ENCODE data around the gene CSK. TPM values are rescaled to one million over a fixed set of nuclear protein-coding genes. Genes with fewer than 3 reads are reported as not detected.

The CSK gene
- total and polyA plus RNA-seq, 4 donors, result 21.8 to 55.2 (median 32.3) TPM

GRCh38 chr15:74787251-74788041, 5.6 kb downstream of the CSK start:
- ATAC-seq (ENCODE audit: low FRiP score), result peak; percentile 32
- peaks cover 0 to 5% of the 10 kb centered on the region in 2 donors for H3K4me1 ChIP-seq (ENCODE audit: control insufficient read depth in 1 of 2, insufficient read depth in 2 of 2, low read length in 2 of 2)
- H3K4me3 ChIP-seq (ENCODE audit: low read length in 2 of 2), result no peak overlapping the region
- H3K36me3 ChIP-seq (ENCODE audit: control insufficient read depth in 1 of 2, insufficient read depth in 2 of 2, low read length in 1 of 2), result no peaks in the 10 kb centered on the region
- no peaks in the 10 kb centered on the region for H3K27me3 ChIP-seq (ENCODE audit: control insufficient read depth in 1 of 2, insufficient read depth in 2 of 2, low read length in 1 of 2)
- DNase-seq, result peak in 1 of 2 donors; percentile 90
- no peak overlapping the region for H3K27ac ChIP-seq (ENCODE audit: low read depth in 1 of 2, low read length in 2 of 2)
- intact Hi-C loops (cut with DNase I), result loop anchor here in 1 of 2 donors (5.0 kb wide), 1 partner anchor 55 kb away; the partner anchor contains the start of gene ULK3
- no peaks in the 10 kb centered on the region for H3K9me3 ChIP-seq (ENCODE audit: control insufficient read depth, low read length)
- WGBS, 2 donors, result 44 to 50% methylated on average over 13 of the region's 13 CpGs

- H3K27me3 ChIP-seq (ENCODE audit: control insufficient read depth in 1 of 2, insufficient read depth in 2 of 2, low read length in 1 of 2), result no peaks in the 10 kb centered on the region
- WGBS, 2 donors, result 55 to 56% methylated on average over 7 of the region's 7 CpGs
- intact Hi-C loops (cut with DNase I), result loop anchor here in 1 of 2 donors (5.0 kb wide), 1 partner anchor 54 kb away; the partner anchor contains the start of gene ULK3
- no peaks in the 10 kb centered on the region for H3K36me3 ChIP-seq (ENCODE audit: control insufficient read depth in 1 of 2, insufficient read depth in 2 of 2, low read length in 1 of 2)
- H3K27ac ChIP-seq (ENCODE audit: low read depth in 1 of 2, low read length in 2 of 2), result no peak overlapping the region
- ATAC-seq (ENCODE audit: low FRiP score), result no peak
- H3K9me3 ChIP-seq (ENCODE audit: control insufficient read depth, low read length), result no peaks in the 10 kb centered on the region
- DNase-seq, result no peak
- H3K4me3 ChIP-seq (ENCODE audit: low read length in 2 of 2), result no peak overlapping the region
- H3K4me1 ChIP-seq (ENCODE audit: control insufficient read depth in 1 of 2, insufficient read depth in 2 of 2, low read length in 2 of 2), result peaks cover 0 to 5% of the 10 kb centered on the region in 2 donors
These were observed 6.3 kb downstream of the CSK start for GRCh38 chr15:74788042-74788682.

GRCh38 chr15:74788683-74789151, 6.8 kb downstream of the CSK start:
- ATAC-seq (ENCODE audit: low FRiP score), result no peak
- Histone ChIP-seq H3K4me1 (ENCODE audit: control insufficient read depth in 1 of 2, insufficient read depth in 2 of 2, low read length in 2 of 2) (peaks cover 0 to 5% of the 10 kb centered on the region in 2 donors), H3K36me3 (ENCODE audit: control insufficient read depth in 1 of 2, insufficient read depth in 2 of 2, low read length in 1 of 2) (no peaks in the 10 kb centered on the region), H3K9me3 (ENCODE audit: control insufficient read depth, low read length) (no peaks in the 10 kb centered on the region), H3K27ac (ENCODE audit: low read depth in 1 of 2, low read length in 2 of 2) (no peak overlapping the region), H3K27me3 (ENCODE audit: control insufficient read depth in 1 of 2, insufficient read depth in 2 of 2, low read length in 1 of 2) (no peaks in the 10 kb centered on the region), H3K4me3 (ENCODE audit: low read length in 2 of 2) (no peak overlapping the region)
- 76% methylated on average over 9 of the region's 9 CpGs for WGBS, 2 donors
- DNase-seq, result no peak
- intact Hi-C loops (cut with DNase I), result loop anchor here in 1 of 2 donors (5.0 kb wide), 1 partner anchor 54 kb away; the partner anchor contains the start of gene ULK3

GRCh38 chr15:74789171-74789631, 7.3 kb downstream of the CSK start:
- no peak for ATAC-seq (ENCODE audit: low FRiP score)
- no peak overlapping the region for H3K27ac ChIP-seq (ENCODE audit: low read depth in 1 of 2, low read length in 2 of 2)
- no peaks in the 10 kb centered on the region for H3K9me3 ChIP-seq (ENCODE audit: control insufficient read depth, low read length)
- H3K36me3 ChIP-seq (ENCODE audit: control insufficient read depth in 1 of 2, insufficient read depth in 2 of 2, low read length in 1 of 2), result no peaks in the 10 kb centered on the region
- intact Hi-C loops (cut with DNase I), result loop anchor here in 1 of 2 donors (5.0 kb wide), 1 partner anchor 53 kb away; the partner anchor contains the start of gene ULK3
- no peak for DNase-seq
- peaks cover 0 to 5% of the 10 kb centered on the region in 2 donors for H3K4me1 ChIP-seq (ENCODE audit: control insufficient read depth in 1 of 2, insufficient read depth in 2 of 2, low read length in 2 of 2)
- 56 to 60% methylated on average over 14 of the region's 14 CpGs for WGBS, 2 donors
- H3K27me3 ChIP-seq (ENCODE audit: control insufficient read depth in 1 of 2, insufficient read depth in 2 of 2, low read length in 1 of 2), result no peaks in the 10 kb centered on the region
- no peak overlapping the region for H3K4me3 ChIP-seq (ENCODE audit: low read length in 2 of 2)

- DNase-seq, result no peak
- peak overlapping the region; percentile 23 to 25 for H3K27ac ChIP-seq (ENCODE audit: low read depth in 1 of 2, low read length in 2 of 2)
- no peak for ATAC-seq (ENCODE audit: low FRiP score)
- H3K27me3 ChIP-seq (ENCODE audit: control insufficient read depth in 1 of 2, insufficient read depth in 2 of 2, low read length in 1 of 2), result no peaks in the 10 kb centered on the region
- H3K36me3 ChIP-seq (ENCODE audit: control insufficient read depth in 1 of 2, insufficient read depth in 2 of 2, low read length in 1 of 2), result no peaks in the 10 kb centered on the region
- peaks cover 0 to 5% of the 10 kb centered on the region in 2 donors for H3K4me1 ChIP-seq (ENCODE audit: control insufficient read depth in 1 of 2, insufficient read depth in 2 of 2, low read length in 2 of 2)
- 28 to 29% methylated on average over 3 of the region's 3 CpGs for WGBS, 2 donors
- no peak overlapping the region for H3K4me3 ChIP-seq (ENCODE audit: low read length in 2 of 2)
- intact Hi-C loops (cut with DNase I), result loop anchor here in 1 of 2 donors (5.0 kb wide), 1 partner anchor 53 kb away; the partner anchor contains the start of gene ULK3
- no peaks in the 10 kb centered on the region for H3K9me3 ChIP-seq (ENCODE audit: control insufficient read depth, low read length)
These were observed 7.8 kb downstream of the CSK start for GRCh38 chr15:74789741-74790079.

GRCh38 chr15:74790080-74790916, 8.4 kb downstream of the CSK start:
- Histone ChIP-seq H3K27ac (ENCODE audit: low read depth in 1 of 2, low read length in 2 of 2) (peak overlapping the region; percentile 23 to 25), H3K27me3 (ENCODE audit: control insufficient read depth in 1 of 2, insufficient read depth in 2 of 2, low read length in 1 of 2) (no peaks in the 10 kb centered on the region), H3K4me1 (ENCODE audit: control insufficient read depth in 1 of 2, insufficient read depth in 2 of 2, low read length in 2 of 2) (peaks cover 0 to 5% of the 10 kb centered on the region in 2 donors), H3K36me3 (ENCODE audit: control insufficient read depth in 1 of 2, insufficient read depth in 2 of 2, low read length in 1 of 2) (no peaks in the 10 kb centered on the region), H3K4me3 (ENCODE audit: low read length in 2 of 2) (no peak overlapping the region), H3K9me3 (ENCODE audit: control insufficient read depth, low read length) (no peaks in the 10 kb centered on the region)
- 8 to 11% methylated on average over 15 of the region's 15 CpGs for WGBS, 2 donors
- intact Hi-C loops (cut with DNase I), result no loop called here
- ATAC-seq (ENCODE audit: low FRiP score) (peak; percentile 40), DNase-seq (peak; percentile 93 to 94)

GRCh38 chr15:74791007-74791406, 9.1 kb downstream of the CSK start:
- WGBS, 2 donors, result 59 to 86% methylated on average over 1 of the region's 1 CpG
- DNase-seq (no peak), ATAC-seq (ENCODE audit: low FRiP score) (no peak)
- Histone ChIP-seq H3K4me3 (ENCODE audit: low read length in 2 of 2) (no peak overlapping the region), H3K36me3 (ENCODE audit: control insufficient read depth in 1 of 2, insufficient read depth in 2 of 2, low read length in 1 of 2) (no peaks in the 10 kb centered on the region), H3K27ac (ENCODE audit: low read depth in 1 of 2, low read length in 2 of 2) (no peak overlapping the region), H3K9me3 (ENCODE audit: control insufficient read depth, low read length) (no peaks in the 10 kb centered on the region), H3K27me3 (ENCODE audit: control insufficient read depth in 1 of 2, insufficient read depth in 2 of 2, low read length in 1 of 2) (no peaks in the 10 kb centered on the region), H3K4me1 (ENCODE audit: control insufficient read depth in 1 of 2, insufficient read depth in 2 of 2, low read length in 2 of 2) (peaks cover 0 to 5% of the 10 kb centered on the region in 2 donors)
- intact Hi-C loops (cut with DNase I), result no loop called here

- H3K9me3 ChIP-seq (ENCODE audit: control insufficient read depth, low read length), result no peaks in the 10 kb centered on the region
- H3K27me3 ChIP-seq (ENCODE audit: control insufficient read depth in 1 of 2, insufficient read depth in 2 of 2, low read length in 1 of 2), result no peaks in the 10 kb centered on the region
- no peaks in the 10 kb centered on the region for H3K36me3 ChIP-seq (ENCODE audit: control insufficient read depth in 1 of 2, insufficient read depth in 2 of 2, low read length in 1 of 2)
- no peak for DNase-seq
- WGBS, 2 donors, result 88 to 89% methylated on average over 7 of the region's 7 CpGs
- peaks cover 0 to 5% of the 10 kb centered on the region in 2 donors for H3K4me1 ChIP-seq (ENCODE audit: control insufficient read depth in 1 of 2, insufficient read depth in 2 of 2, low read length in 2 of 2)
- ATAC-seq (ENCODE audit: low FRiP score), result no peak
- H3K4me3 ChIP-seq (ENCODE audit: low read length in 2 of 2), result no peak overlapping the region
- H3K27ac ChIP-seq (ENCODE audit: low read depth in 1 of 2, low read length in 2 of 2), result no peak overlapping the region
- intact Hi-C loops (cut with DNase I), result no loop called here
These were observed 9.8 kb downstream of the CSK start for GRCh38 chr15:74791667-74792066.

Data from aorta (tissue), 5 donors.